K562 (cell line): Measurements from ENCODE around the gene CPED1. TPM values are rescaled to one million over a fixed set of nuclear protein-coding genes. Genes with fewer than 3 reads are reported as not detected.
A peak's percentile ranks its signal among the peaks of the same experiment; 100 is the strongest.

Source experiments
- SAFB ChIP-seq: fragments of 200-400 bp; formaldehyde crosslinking; IDR thresholded peaks from 2 replicates; pipeline ENCODE4 v1.6.1; 2017; ENCODE audit warnings: low read depth, low read length, borderline replicate concordance
- ZNF75A ChIP-seq: fragments of 450-650 bp; formaldehyde crosslinking; IDR thresholded peaks from 2 replicates; pipeline ENCODE4 v1.4.0; 2020; ENCODE audit warnings: mild to moderate bottlenecking
- polyA plus RNA-seq, 8 experiments: library from polyadenylated mRNA; depleted of rRNA in 4 of 8; stranded (reverse) in 5 of 8; unstranded in 3 of 8; fragments of >200 nt; fragmentation: Nextera tagmentation in 2 of 8; fragmentation: Illumina TruSeq in 1 of 8; extraction: Ambion mirVana in 2 of 8; extraction: Trizol in 1 of 8; gene quantifications; 2 replicates each; pipeline versions ENCODE4 v1.2.1 to v1.2.3, GENCODE V29; 2011 to 2014; ENCODE audit warnings: inconsistent platforms in 1 of 8, missing spikeins in 1 of 8
- total RNA-seq, 7 experiments: library from RNA; depleted of rRNA in 6 of 7; stranded (reverse); fragments of >200 nt in 6 of 7; fragmentation: Illumina TruSeq in 2 of 7; extraction: Trizol in 2 of 7; gene quantifications; 2 replicates each; pipeline versions ENCODE4 v1.2.1 to v1.2.3, GENCODE V29; 2011 to 2021; ENCODE audit warnings: low replicate concordance in 1 of 7
- TF ChIP-seq, protein P1 (sequence below): fragments of 450-650 bp; IDR thresholded peaks from 2 replicates; pipeline ENCODE4 v1.6.1; 2016; ENCODE audit warnings: mild to moderate bottlenecking, moderate library complexity
- TF ChIP-seq, protein P2 (sequence below), 2 experiments: IDR thresholded peaks; 2 replicates each; pipeline ENCODE4 v1.6.1; 2011; ENCODE audit warnings: borderline replicate concordance in 1 of 2, control low read depth in 1 of 2, low read depth in 1 of 2, low read length in 1 of 2, mild to moderate bottlenecking in 1 of 2, mixed read lengths in 1 of 2, moderate library complexity in 1 of 2; ENCODE audit not compliant: insufficient read depth in 1 of 2, insufficient read length in 1 of 2, poor library complexity in 1 of 2, severe bottlenecking in 1 of 2; ENCODE audit errors: extremely low read depth in 1 of 2

CPED1 gene
- total and polyA plus RNA-seq, 9 of the 15 experiments (the other 6 are each of a cell fraction or from before 2014, with no cell fraction given) = 195 to 393 (median 290) TPM

DNA sequence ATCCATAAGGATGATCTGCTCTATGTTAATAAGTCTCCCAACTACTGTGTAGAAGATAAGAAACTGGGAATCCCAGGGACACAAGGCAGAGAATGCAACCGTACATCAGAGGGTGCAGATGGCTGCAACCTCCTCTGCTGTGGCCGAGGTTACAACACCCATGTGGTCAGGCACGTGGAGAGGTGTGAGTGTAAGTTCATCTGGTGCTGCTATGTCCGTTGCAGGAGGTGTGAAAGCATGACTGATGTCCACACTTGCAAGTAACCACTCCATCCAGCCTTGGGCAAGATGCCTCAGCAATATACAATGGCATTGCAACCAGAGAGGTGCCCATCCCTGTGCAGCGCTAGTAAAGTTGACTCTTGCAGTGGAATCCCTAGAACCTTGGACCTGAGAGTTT lies 350.6 kb downstream of the CPED1 start (continued):
- TF ChIP-seq, protein P1, sequence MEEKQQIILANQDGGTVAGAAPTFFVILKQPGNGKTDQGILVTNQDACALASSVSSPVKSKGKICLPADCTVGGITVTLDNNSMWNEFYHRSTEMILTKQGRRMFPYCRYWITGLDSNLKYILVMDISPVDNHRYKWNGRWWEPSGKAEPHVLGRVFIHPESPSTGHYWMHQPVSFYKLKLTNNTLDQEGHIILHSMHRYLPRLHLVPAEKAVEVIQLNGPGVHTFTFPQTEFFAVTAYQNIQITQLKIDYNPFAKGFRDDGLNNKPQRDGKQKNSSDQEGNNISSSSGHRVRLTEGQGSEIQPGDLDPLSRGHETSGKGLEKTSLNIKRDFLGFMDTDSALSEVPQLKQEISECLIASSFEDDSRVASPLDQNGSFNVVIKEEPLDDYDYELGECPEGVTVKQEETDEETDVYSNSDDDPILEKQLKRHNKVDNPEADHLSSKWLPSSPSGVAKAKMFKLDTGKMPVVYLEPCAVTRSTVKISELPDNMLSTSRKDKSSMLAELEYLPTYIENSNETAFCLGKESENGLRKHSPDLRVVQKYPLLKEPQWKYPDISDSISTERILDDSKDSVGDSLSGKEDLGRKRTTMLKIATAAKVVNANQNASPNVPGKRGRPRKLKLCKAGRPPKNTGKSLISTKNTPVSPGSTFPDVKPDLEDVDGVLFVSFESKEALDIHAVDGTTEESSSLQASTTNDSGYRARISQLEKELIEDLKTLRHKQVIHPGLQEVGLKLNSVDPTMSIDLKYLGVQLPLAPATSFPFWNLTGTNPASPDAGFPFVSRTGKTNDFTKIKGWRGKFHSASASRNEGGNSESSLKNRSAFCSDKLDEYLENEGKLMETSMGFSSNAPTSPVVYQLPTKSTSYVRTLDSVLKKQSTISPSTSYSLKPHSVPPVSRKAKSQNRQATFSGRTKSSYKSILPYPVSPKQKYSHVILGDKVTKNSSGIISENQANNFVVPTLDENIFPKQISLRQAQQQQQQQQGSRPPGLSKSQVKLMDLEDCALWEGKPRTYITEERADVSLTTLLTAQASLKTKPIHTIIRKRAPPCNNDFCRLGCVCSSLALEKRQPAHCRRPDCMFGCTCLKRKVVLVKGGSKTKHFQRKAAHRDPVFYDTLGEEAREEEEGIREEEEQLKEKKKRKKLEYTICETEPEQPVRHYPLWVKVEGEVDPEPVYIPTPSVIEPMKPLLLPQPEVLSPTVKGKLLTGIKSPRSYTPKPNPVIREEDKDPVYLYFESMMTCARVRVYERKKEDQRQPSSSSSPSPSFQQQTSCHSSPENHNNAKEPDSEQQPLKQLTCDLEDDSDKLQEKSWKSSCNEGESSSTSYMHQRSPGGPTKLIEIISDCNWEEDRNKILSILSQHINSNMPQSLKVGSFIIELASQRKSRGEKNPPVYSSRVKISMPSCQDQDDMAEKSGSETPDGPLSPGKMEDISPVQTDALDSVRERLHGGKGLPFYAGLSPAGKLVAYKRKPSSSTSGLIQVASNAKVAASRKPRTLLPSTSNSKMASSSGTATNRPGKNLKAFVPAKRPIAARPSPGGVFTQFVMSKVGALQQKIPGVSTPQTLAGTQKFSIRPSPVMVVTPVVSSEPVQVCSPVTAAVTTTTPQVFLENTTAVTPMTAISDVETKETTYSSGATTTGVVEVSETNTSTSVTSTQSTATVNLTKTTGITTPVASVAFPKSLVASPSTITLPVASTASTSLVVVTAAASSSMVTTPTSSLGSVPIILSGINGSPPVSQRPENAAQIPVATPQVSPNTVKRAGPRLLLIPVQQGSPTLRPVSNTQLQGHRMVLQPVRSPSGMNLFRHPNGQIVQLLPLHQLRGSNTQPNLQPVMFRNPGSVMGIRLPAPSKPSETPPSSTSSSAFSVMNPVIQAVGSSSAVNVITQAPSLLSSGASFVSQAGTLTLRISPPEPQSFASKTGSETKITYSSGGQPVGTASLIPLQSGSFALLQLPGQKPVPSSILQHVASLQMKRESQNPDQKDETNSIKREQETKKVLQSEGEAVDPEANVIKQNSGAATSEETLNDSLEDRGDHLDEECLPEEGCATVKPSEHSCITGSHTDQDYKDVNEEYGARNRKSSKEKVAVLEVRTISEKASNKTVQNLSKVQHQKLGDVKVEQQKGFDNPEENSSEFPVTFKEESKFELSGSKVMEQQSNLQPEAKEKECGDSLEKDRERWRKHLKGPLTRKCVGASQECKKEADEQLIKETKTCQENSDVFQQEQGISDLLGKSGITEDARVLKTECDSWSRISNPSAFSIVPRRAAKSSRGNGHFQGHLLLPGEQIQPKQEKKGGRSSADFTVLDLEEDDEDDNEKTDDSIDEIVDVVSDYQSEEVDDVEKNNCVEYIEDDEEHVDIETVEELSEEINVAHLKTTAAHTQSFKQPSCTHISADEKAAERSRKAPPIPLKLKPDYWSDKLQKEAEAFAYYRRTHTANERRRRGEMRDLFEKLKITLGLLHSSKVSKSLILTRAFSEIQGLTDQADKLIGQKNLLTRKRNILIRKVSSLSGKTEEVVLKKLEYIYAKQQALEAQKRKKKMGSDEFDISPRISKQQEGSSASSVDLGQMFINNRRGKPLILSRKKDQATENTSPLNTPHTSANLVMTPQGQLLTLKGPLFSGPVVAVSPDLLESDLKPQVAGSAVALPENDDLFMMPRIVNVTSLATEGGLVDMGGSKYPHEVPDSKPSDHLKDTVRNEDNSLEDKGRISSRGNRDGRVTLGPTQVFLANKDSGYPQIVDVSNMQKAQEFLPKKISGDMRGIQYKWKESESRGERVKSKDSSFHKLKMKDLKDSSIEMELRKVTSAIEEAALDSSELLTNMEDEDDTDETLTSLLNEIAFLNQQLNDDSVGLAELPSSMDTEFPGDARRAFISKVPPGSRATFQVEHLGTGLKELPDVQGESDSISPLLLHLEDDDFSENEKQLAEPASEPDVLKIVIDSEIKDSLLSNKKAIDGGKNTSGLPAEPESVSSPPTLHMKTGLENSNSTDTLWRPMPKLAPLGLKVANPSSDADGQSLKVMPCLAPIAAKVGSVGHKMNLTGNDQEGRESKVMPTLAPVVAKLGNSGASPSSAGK = peak; percentile 49
- TF ChIP-seq SAFB (no peak), ZNF75A (CRISPR knock-in tag) (no peak)
- TF ChIP-seq, protein P2, sequence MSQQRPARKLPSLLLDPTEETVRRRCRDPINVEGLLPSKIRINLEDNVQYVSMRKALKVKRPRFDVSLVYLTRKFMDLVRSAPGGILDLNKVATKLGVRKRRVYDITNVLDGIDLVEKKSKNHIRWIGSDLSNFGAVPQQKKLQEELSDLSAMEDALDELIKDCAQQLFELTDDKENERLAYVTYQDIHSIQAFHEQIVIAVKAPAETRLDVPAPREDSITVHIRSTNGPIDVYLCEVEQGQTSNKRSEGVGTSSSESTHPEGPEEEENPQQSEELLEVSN (IDR thresholded peaks at IDR 0.05; ENCODE audit: borderline replicate concordance in 1 of 2, extremely low read depth in 1 of 2, insufficient read depth in 1 of 2, insufficient read length in 1 of 2, low read depth in 1 of 2, low read length in 1 of 2, poor library complexity in 1 of 2, severe bottlenecking in 1 of 2) = peak in 1 of 2 experiments; percentile 61
